Prostate gland (tissue), 2 donors: ENCODE data around the gene PRG3.

ENCODE experiments used
- CTCF ChIP-seq, 4 experiments: fragments of 200-600 bp in 2 of 4; fragments of 450-650 bp in 2 of 4; sonication (generic) in 2 of 4; IDR thresholded peaks; 1 replicate in 3 of 4; 2 replicates in 1 of 4; pipeline ENCODE4 v1.5.1; 2016 to 2019; ENCODE audit warnings: antibody characterized with exemption in 4 of 4, mild to moderate bottlenecking in 2 of 4, moderate library complexity in 2 of 4
- POLR2A ChIP-seq: fragments of 450-650 bp; IDR thresholded peaks from one replicate; pipeline ENCODE4 v1.6.1; 2016; ENCODE audit warnings: antibody characterized with exemption, mild to moderate bottlenecking
- POLR2AphosphoS5 ChIP-seq: sonication (generic); formaldehyde crosslinking; IDR thresholded peaks from one replicate; pipeline ENCODE4 v1.6.1; 2017; ENCODE audit warnings: antibody characterized with exemption

GRCh38 chr11:57392066-57392762, 11.3 kb upstream of the PRG3 start:
- TF ChIP-seq CTCF (IDR thresholded peaks at IDR 0.05), result no peak
- TF ChIP-seq POLR2AphosphoS5, result no peak
- TF ChIP-seq POLR2A, result no peak
